HCT116 (cell line): ENCODE data around the gene NDUFA11. TPM values are rescaled to one million over a fixed set of nuclear protein-coding genes. Genes with fewer than 3 reads are reported as not detected.

Source experiments
- ATAC-seq: fragments of 200-7000 bp; cut with Tn5 transposase; 2 replicates; pipeline ENCODE4 v1.9.1; 2020; ENCODE audit warnings: mild to moderate bottlenecking, moderate library complexity
- BruUV-seq: library from RNA; stranded (reverse); fragments of 400-500 nt; replicated peaks from 2 replicates; lab custom pipeline; 2021; lab: Mats Ljungman, UMichigan
- CTCF ChIA-PET: fragments of 300-600 bp; sonication (Branson Sonifier 250); formaldehyde crosslinking; loops from one replicate; lab custom pipeline; 2021; ENCODE audit warnings: antibody characterized with exemption; lab: Charles Lee
- POLR2A ChIA-PET: fragments of 300-600, 350-600 bp; sonication (Branson Sonifier 250); formaldehyde crosslinking; loops from one replicate; lab custom pipeline; 2021; ENCODE audit warnings: antibody characterized with exemption; lab: Charles Lee
- RAD21 ChIA-PET, 2 experiments: fragments of 300-600 bp; sonication (Branson Sonifier 250); formaldehyde crosslinking; loops; one replicate each; lab custom pipeline; 2023; ENCODE audit warnings: low total read pairs in 2 of 2; ENCODE audit not compliant: uncharacterized antibody in 2 of 2, unreplicated experiment in 2 of 2, low non-redundant PET in 1 of 2; lab: Charles Lee
- DNase-seq: peaks from one replicate; pipeline ENCODE4 v3.0.0-alpha.2; 2010; ENCODE audit warnings: low read depth, low spot score
- H2AFZ ChIP-seq: fragments of 200-600 bp; shearing (Covaris generic), sonication (generic); 2 replicates; pipeline ENCODE4 v1.6.1; 2017; ENCODE audit warnings: low read depth, mixed run types, mixed read lengths, antibody characterized with exemption, low read length; ENCODE audit not compliant: poor library complexity, severe bottlenecking
- H3K27ac ChIP-seq: 2 replicates; pipeline ENCODE4 v1.5.1; 2012; ENCODE audit warnings: low read depth, low read length
- H3K27me3 ChIP-seq: fragments of 200-600 bp; sonication (generic); 2 replicates; pipeline ENCODE4 v1.6.1; 2016; ENCODE audit warnings: mixed run types, low read length, mixed read lengths; ENCODE audit not compliant: insufficient read depth
- H3K36me3 ChIP-seq, 2 experiments: fragments of 200-500 bp in 1 of 2; fragments of 200-600 bp in 1 of 2; sonication (Bioruptor generic) in 1 of 2; sonication (generic) in 1 of 2; 2 replicates each; pipeline versions ENCODE4 v1.5.1 to v1.6.1; 2014 to 2016; ENCODE audit warnings: low read length in 2 of 2, inconsistent platforms in 1 of 2, mixed read lengths in 1 of 2, mixed run types in 1 of 2; ENCODE audit not compliant: insufficient read depth in 2 of 2, control insufficient read depth in 1 of 2
- H3K4me1 ChIP-seq, 2 experiments: fragments of 200-600 bp in 1 of 2; sonication (generic) in 1 of 2; 2 replicates each; pipeline versions ENCODE4 v1.5.1 to v1.6.1; 2012 to 2017; ENCODE audit warnings: low read length in 2 of 2, inconsistent platforms in 1 of 2, mild to moderate bottlenecking in 1 of 2, mixed read lengths in 1 of 2, mixed run types in 1 of 2, moderate library complexity in 1 of 2; ENCODE audit not compliant: insufficient read depth in 2 of 2, control insufficient read depth in 1 of 2
- H3K4me2 ChIP-seq: fragments of 200-600 bp; sonication (generic); 2 replicates; pipeline ENCODE4 v1.6.1; 2017; ENCODE audit warnings: mixed run types, low read length, mixed read lengths
- H3K4me3 ChIP-seq, 2 experiments: fragments of 200-600 bp in 1 of 2; sonication (generic) in 1 of 2; replicated peaks in 1 of 2; 2 replicates each; pipeline ENCODE4 v1.5.1; 2011 to 2016; ENCODE audit warnings: low read length in 2 of 2, control low read depth in 1 of 2, low read depth in 1 of 2, mild to moderate bottlenecking in 1 of 2, mixed read lengths in 1 of 2, mixed run types in 1 of 2
- H3K79me2 ChIP-seq: fragments of 200-600 bp; sonication (generic); 2 replicates; pipeline ENCODE4 v1.6.1; 2017; ENCODE audit warnings: mild to moderate bottlenecking, mixed run types, low read length, moderate library complexity, mixed read lengths; ENCODE audit not compliant: insufficient read depth
- H3K9ac ChIP-seq: fragments of 200-600 bp; sonication (generic); 2 replicates; pipeline ENCODE4 v1.6.1; 2016; ENCODE audit warnings: low read length, mixed read lengths
- H3K9me2 ChIP-seq: fragments of 200-600 bp; sonication (generic), shearing (Covaris generic); 2 replicates; pipeline ENCODE4 v1.6.1; 2017; ENCODE audit warnings: mixed run types, mild to moderate bottlenecking, moderate library complexity; ENCODE audit not compliant: insufficient read depth
- H3K9me3 ChIP-seq, 2 experiments: fragments of 200-500 bp in 1 of 2; fragments of 200-600 bp in 1 of 2; sonication (Bioruptor generic) in 1 of 2; sonication (generic) in 1 of 2; 2 replicates each; pipeline ENCODE4 v1.6.1; 2014 to 2017; ENCODE audit warnings: low read length in 2 of 2, mixed read lengths in 2 of 2, inconsistent platforms in 1 of 2, low read depth in 1 of 2, mild to moderate bottlenecking in 1 of 2, mixed run types in 1 of 2, moderate library complexity in 1 of 2; ENCODE audit not compliant: control insufficient read depth in 1 of 2, insufficient read depth in 1 of 2
- H4K20me1 ChIP-seq: fragments of 200-600 bp; sonication (generic), shearing (Covaris generic); 2 replicates; pipeline ENCODE4 v1.6.1; 2017; ENCODE audit warnings: mixed run types, mild to moderate bottlenecking, moderate library complexity; ENCODE audit not compliant: insufficient read depth
- ATF3 ChIP-seq: IDR thresholded peaks from 2 replicates; pipeline ENCODE4 v1.6.1; 2012
- ELF1 ChIP-seq: IDR thresholded peaks from 2 replicates; pipeline ENCODE4 v1.6.1; 2012; ENCODE audit warnings: low read depth, borderline replicate concordance
- EZH2phosphoT487 ChIP-seq: fragments of 200-600 bp; IDR thresholded peaks from 2 replicates; pipeline ENCODE4 v1.6.1; 2018; ENCODE audit warnings: antibody characterized with exemption, borderline replicate concordance
- FOSL1 ChIP-seq: IDR thresholded peaks from 2 replicates; pipeline ENCODE4 v1.6.1; 2012; ENCODE audit warnings: low read depth
- JUND ChIP-seq: IDR thresholded peaks from 2 replicates; pipeline ENCODE4 v1.6.1; 2012
- POLR2AphosphoS5 ChIP-seq: IDR thresholded peaks from 2 replicates; pipeline ENCODE4 v1.6.1; 2011; ENCODE audit warnings: mild to moderate bottlenecking, low read depth, low read length, moderate library complexity
- REST ChIP-seq: IDR thresholded peaks from 2 replicates; pipeline ENCODE4 v1.6.1; 2012; ENCODE audit warnings: low read depth
- SP1 ChIP-seq: IDR thresholded peaks from 2 replicates; pipeline ENCODE4 v1.6.1; 2012; ENCODE audit warnings: low read depth
- TCF7L2 ChIP-seq: IDR thresholded peaks from 2 replicates; pipeline ENCODE4 v1.7.0; 2011; ENCODE audit warnings: borderline replicate concordance, inconsistent platforms; ENCODE audit not compliant: insufficient read depth, insufficient read length; ENCODE audit errors: extremely low read depth
- ZBTB33 ChIP-seq: IDR thresholded peaks from 2 replicates; pipeline ENCODE4 v1.6.1; 2011; ENCODE audit warnings: mild to moderate bottlenecking, low read length, moderate library complexity; ENCODE audit not compliant: insufficient replicate concordance; ENCODE audit errors: extremely low read depth
- intact Hi-C: fragments of 100-400 bp; cut with micrococcal nuclease; formaldehyde crosslinking; loops from 2 replicates; pipeline ENCODE4 v1.10.0; 2022
- total RNA-seq: library from RNA; stranded (reverse); gene quantifications from one replicate; pipeline ENCODE4 v1.2.1, GENCODE V29; 2021; ENCODE audit not compliant: unreplicated experiment

The NDUFA11 gene
- total RNA-seq, 1 experiment from 2014 or later, result 311 TPM

- RAD21 ChIA-PET, result no interaction called here
- H3K79me2 ChIP-seq, result peaks cover 57% of the 10 kb centered on the region
- H3K27me3 ChIP-seq, result no peaks in the 10 kb centered on the region
- H3K4me2 ChIP-seq, result no peak overlapping the region
- H3K9ac ChIP-seq, result no peak overlapping the region
- no peak overlapping the region for H3K27ac ChIP-seq
- no peaks in the 10 kb centered on the region for H3K9me2 ChIP-seq
- no peaks in the 10 kb centered on the region for H3K9me3 ChIP-seq
- intact Hi-C loops, result no loop called here
- no peak overlapping the region for H3K4me3 ChIP-seq
- H3K4me1 ChIP-seq, result no peaks in the 10 kb centered on the region
- POLR2A ChIA-PET, result no interaction called here
- H4K20me1 ChIP-seq, result peaks cover 5% of the 10 kb centered on the region; the same call in 1 of the 2 replicates
- H2AFZ ChIP-seq, result no peak overlapping the region
- no peak for DNase-seq
- no peak for ATAC-seq
- peaks cover 7 to 14% of the 10 kb centered on the region in 2 experiments; a peak in 3 of 4 replicates for H3K36me3 ChIP-seq
- TF ChIP-seq ELF1 (no peak), POLR2AphosphoS5 (no peak), ZBTB33 (no peak), JUND (no peak), REST (no peak), ATF3 (no peak), SP1 (no peak), FOSL1 (no peak), TCF7L2 (no peak), EZH2phosphoT487 (no peak)
- CTCF ChIA-PET, result no interaction called here
- BruUV-seq, result no TSS peak
Measured at GRCh38 chr19:5940260-5941208, 36.9 kb upstream of the NDUFA11 start.
